K562 (cell line): ENCODE results near the gene RPL27A. TPM values are rescaled to one million over a fixed set of nuclear protein-coding genes. Genes with fewer than 3 reads are reported as not detected.

Experiments
- ARID4B ChIP-seq: sonication (generic); formaldehyde crosslinking; IDR thresholded peaks from 2 replicates; pipeline ENCODE4 v1.8.0; 2022; ENCODE audit warnings: mild to moderate bottlenecking, missing genetic modification reagents
- C11orf30 ChIP-seq: fragments of 450-650 bp; IDR thresholded peaks from 2 replicates; pipeline ENCODE4 v1.6.1; 2016; ENCODE audit warnings: low read depth, mild to moderate bottlenecking
- CAMTA2 ChIP-seq: fragments of 250-450 bp; sonication (Bioruptor Pico); conservative IDR thresholded peaks from 2 replicates; pipeline ENCODE4 v1.5.1; 2022
- EP300 ChIP-seq: IDR thresholded peaks from 2 replicates; pipeline ENCODE4 v1.6.1; 2012; ENCODE audit warnings: low read length, improper control_type of control experiment
- ETV1 ChIP-seq: fragments of 450-650 bp; conservative IDR thresholded peaks from 2 replicates; pipeline ENCODE4 v1.6.1; 2016; ENCODE audit warnings: missing genetic modification characterization, control low read depth, low read depth, missing compliant biosample characterization
- HMBOX1 ChIP-seq: sonication (generic); IDR thresholded peaks from 2 replicates; pipeline ENCODE4 v1.6.1; 2016
- HMGXB4 ChIP-seq: sonication (generic); formaldehyde crosslinking; IDR thresholded peaks from 2 replicates; pipeline ENCODE4 v1.8.1; 2023; ENCODE audit warnings: mild to moderate bottlenecking, missing genetic modification reagents
- HNRNPUL1 ChIP-seq: fragments of 200-400 bp; formaldehyde crosslinking; IDR thresholded peaks from 2 replicates; pipeline ENCODE4 v1.6.1; 2017; ENCODE audit warnings: low read length
- MXI1 ChIP-seq: IDR thresholded peaks from 2 replicates; pipeline ENCODE4 v1.6.1; 2011; ENCODE audit warnings: low read depth, mild to moderate bottlenecking, improper control_type of control experiment, low read length
- NRF1 ChIP-seq, 2 experiments: fragments of 450-650 bp; IDR thresholded peaks in 1 of 2; conservative IDR thresholded peaks in 1 of 2; 2 replicates each; pipeline ENCODE4 v1.6.1; 2014; ENCODE audit warnings: mild to moderate bottlenecking in 2 of 2
- PRPF4 ChIP-seq: fragments of 200-400 bp; formaldehyde crosslinking; IDR thresholded peaks from one replicate; pipeline ENCODE4 v1.6.1; 2017; ENCODE audit warnings: low read length, low read depth, mild to moderate bottlenecking; ENCODE audit not compliant: insufficient read depth, poor library complexity, severe bottlenecking
- SAP30 ChIP-seq: fragments of 200-600 bp; sonication (generic); IDR thresholded peaks from 2 replicates; pipeline ENCODE4 v1.6.1; 2012; ENCODE audit warnings: borderline replicate concordance, low read depth, mild to moderate bottlenecking, moderate library complexity, low read length, control low read depth, inconsistent platforms; ENCODE audit not compliant: insufficient read depth, poor library complexity, severe bottlenecking
- SIN3B ChIP-seq: fragments of 450-650 bp; IDR thresholded peaks from 2 replicates; pipeline ENCODE4 v1.6.1; 2017; ENCODE audit warnings: low read depth, mild to moderate bottlenecking, moderate library complexity
- SMAD3 ChIP-seq: fragments of 450-650 bp; formaldehyde crosslinking; conservative IDR thresholded peaks from 2 replicates; pipeline ENCODE4 v1.4.0; 2020; ENCODE audit warnings: mild to moderate bottlenecking
- SNIP1 ChIP-seq: fragments of 450-650 bp; IDR thresholded peaks from 2 replicates; pipeline ENCODE4 v1.7.1; 2017; ENCODE audit warnings: low read depth, mild to moderate bottlenecking
- SRSF3 ChIP-seq: fragments of 200-400 bp; formaldehyde crosslinking; IDR thresholded peaks from 2 replicates; pipeline ENCODE4 v1.6.1; 2016; ENCODE audit warnings: mild to moderate bottlenecking, low read length, moderate library complexity; ENCODE audit not compliant: insufficient read depth
- TAF1 ChIP-seq: IDR thresholded peaks from 2 replicates; pipeline ENCODE4 v1.6.1; 2011; ENCODE audit warnings: mild to moderate bottlenecking, low read length, moderate library complexity; ENCODE audit not compliant: insufficient read depth, control insufficient read depth, severe bottlenecking; ENCODE audit errors: extremely low read depth
- TBL1XR1 ChIP-seq, 2 experiments: IDR thresholded peaks; 2 replicates each; pipeline ENCODE4 v1.6.1; 2012; ENCODE audit warnings: improper control_type of control experiment in 2 of 2, low read length in 2 of 2, mild to moderate bottlenecking in 1 of 2
- THRAP3 ChIP-seq: fragments of 450-650 bp; IDR thresholded peaks from 2 replicates; pipeline ENCODE4 v1.6.1; 2016; ENCODE audit warnings: mild to moderate bottlenecking, inconsistent platforms, borderline replicate concordance
- polyA plus RNA-seq, 8 experiments: library from polyadenylated mRNA; depleted of rRNA in 4 of 8; stranded (reverse) in 5 of 8; unstranded in 3 of 8; fragments of >200 nt; fragmentation: Nextera tagmentation in 2 of 8; fragmentation: Illumina TruSeq in 1 of 8; extraction: Ambion mirVana in 2 of 8; extraction: Trizol in 1 of 8; gene quantifications; 2 replicates each; pipeline versions ENCODE4 v1.2.1 to v1.2.3, GENCODE V29; 2011 to 2014; ENCODE audit warnings: inconsistent platforms in 1 of 8, missing spikeins in 1 of 8
- total RNA-seq, 7 experiments: library from RNA; depleted of rRNA in 6 of 7; stranded (reverse); fragments of >200 nt in 6 of 7; fragmentation: Illumina TruSeq in 2 of 7; extraction: Trizol in 2 of 7; gene quantifications; 2 replicates each; pipeline versions ENCODE4 v1.2.1 to v1.2.3, GENCODE V29; 2011 to 2021; ENCODE audit warnings: low replicate concordance in 1 of 7

Gene RPL27A
- total and polyA plus RNA-seq, 9 of the 15 experiments (the other 6 are each of a cell fraction or from before 2014, with no cell fraction given) = 790 to 4,241 (median 2,267) TPM

GRCh38 chr11:8688414-8689362, 6.1 kb downstream of the RPL27A start (continued):
- TF ChIP-seq ARID4B (CRISPR knock-in tag) (peak; percentile 53; the same call in 1 of the 2 replicates), HMGXB4 (no peak), SIN3B (peak; percentile 33; the same call in 1 of the 2 replicates), EP300 (peak; percentile 36; the same call in 1 of the 2 replicates), ETV1 (tag) (peak; percentile 100), SNIP1 (no peak), HMBOX1 (peak; percentile 83; the same call in 1 of the 2 replicates), SAP30 (peak; percentile 26), PRPF4 (peak; percentile 64), HNRNPUL1 (0 out of 2 replicates have a peak, but pooled peaks have one; percentile 84), TAF1 (peak; percentile 83), NRF1 (conservative IDR thresholded peaks at IDR 0.05 in 1 of 2, IDR thresholded peaks at IDR 0.05 in 1 of 2) (peak; percentile 91 to 92), THRAP3 (peak; percentile 89; the same call in 1 of the 2 replicates), MXI1 (peak; percentile 59; the same call in 1 of the 2 replicates), SRSF3 (no peak), CAMTA2 (CRISPR knock-in tag) (peak; percentile 93), SMAD3 (CRISPR knock-in tag) (0 out of 2 replicates have a peak, but pooled peaks have one; percentile 43), C11orf30 (peak; percentile 87), TBL1XR1 (IDR thresholded peaks at IDR 0.05; ENCODE audit: low read length in 2 of 2) (0 out of 4 replicates have a peak, but pooled peaks of 1 of the 2 experiments have one; percentile 34)
